ENCODE measurements around the gene PTPA.
"Not testable (repeated sequence)": the region's sequence is repeated elsewhere in the genome, so short reads cannot be mapped to it uniquely, and the experiment has no call there.

Gene PTPA

DNA sequence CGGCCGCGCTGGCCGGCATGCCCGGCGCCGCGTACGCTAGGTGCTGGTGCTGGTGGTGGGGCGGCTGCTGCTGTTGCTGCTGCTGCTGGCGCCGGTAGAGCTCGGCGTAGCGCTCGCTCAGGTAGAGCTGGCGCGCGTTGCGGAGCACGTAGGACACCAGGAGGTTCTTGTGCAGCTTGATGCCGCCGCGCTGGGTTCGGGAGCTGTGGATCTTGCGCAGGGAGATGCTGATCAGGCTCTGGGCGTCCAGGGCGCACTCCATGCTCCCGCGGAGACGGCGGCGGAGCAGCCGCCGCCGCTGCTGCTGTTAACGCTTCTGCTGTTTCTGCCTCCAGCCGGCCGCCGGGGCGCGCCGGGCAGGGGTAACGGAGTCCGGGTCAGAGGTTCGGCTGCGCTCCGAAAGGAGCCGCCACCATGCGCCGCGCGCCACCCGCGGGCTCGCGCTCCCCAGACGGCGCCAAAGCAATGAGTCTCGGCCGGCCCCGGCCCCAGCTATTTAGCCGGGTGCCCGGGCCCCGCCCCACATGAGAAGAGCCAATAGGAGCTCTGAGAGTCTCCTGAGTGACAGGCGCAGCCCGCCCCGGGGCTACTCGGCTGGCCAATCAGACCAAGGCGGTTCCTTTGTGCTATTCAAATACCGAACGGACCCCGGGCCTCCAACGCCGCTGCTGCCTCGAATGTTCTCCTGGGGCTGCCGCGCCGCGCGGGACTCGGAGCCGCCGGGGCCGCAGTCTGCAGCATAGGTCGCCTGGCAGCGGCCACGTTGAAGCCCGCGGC lies 66.8 kb downstream of the PTPA start, which contains the start of gene IER5L:
Gene IER5L (minus strand): TSS at position 471 of the 777 bp plus-strand sequence. CDS start 209 bp downstream, at position 262.
- peak; percentile 99 for DNase-seq (ENCODE audit: low spot score)

DNA sequence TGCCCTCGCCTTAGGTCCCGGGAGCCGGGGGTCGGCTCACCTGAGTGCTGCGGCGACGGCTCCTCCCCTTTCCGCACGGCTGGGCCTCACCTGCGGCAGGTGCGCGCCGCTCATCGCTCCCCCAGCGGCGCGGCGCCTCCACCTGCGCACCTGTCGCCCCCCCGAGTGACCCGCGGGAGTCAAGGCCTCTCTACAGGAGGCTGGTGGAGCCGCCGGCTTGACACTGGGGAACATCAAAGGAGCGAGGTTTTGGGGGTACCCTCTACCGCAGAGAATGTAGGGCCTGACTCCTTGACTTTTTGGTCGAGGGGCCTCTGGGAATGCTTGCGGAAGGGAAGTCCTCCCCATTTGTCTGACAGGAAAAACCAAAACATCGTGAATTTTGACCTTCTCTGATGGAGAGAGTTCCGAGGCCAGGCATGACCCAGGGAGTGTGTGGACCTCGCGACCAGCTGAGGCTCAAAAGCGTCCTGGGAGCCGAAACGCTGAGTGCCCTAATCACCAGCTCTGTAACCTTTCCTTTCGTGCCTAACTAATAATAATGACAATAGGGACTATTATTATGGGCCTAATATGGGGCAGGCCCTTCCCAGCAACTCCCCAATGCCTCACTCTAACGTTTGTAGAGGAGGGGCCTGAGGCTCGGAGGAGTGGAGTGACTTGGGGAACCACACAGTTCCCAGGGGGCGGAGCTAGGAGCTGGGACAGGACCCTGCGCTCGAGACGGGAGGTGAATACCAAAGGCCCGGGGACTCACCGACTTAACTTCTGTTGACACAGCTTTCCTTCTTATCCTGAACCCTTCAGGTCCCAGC lies 67.6 kb downstream of the PTPA start:
- DNase-seq (ENCODE audit: low spot score): no peak

DNA sequence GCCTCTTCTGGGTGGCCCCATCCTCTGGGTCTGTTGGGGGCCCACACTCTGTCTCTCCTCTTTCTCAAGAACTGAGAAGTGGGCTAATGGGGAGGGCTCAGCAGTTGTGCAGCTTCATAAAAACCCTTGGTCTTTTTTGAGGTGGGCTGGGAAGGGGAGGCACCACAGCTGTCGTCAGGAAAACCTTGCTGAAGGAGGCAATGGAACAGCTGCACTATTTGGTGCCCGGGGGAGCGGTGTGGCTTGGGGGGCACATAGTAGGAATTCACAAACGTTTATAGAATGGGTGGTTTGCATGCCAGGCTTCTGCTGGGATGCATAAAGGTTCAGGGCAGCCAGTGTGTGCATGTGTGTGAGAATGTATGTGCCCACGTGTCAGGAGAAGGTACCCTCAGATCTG lies 70.0 kb downstream of the PTPA start:
- DNase-seq (ENCODE audit: low spot score): no peak

DNA sequence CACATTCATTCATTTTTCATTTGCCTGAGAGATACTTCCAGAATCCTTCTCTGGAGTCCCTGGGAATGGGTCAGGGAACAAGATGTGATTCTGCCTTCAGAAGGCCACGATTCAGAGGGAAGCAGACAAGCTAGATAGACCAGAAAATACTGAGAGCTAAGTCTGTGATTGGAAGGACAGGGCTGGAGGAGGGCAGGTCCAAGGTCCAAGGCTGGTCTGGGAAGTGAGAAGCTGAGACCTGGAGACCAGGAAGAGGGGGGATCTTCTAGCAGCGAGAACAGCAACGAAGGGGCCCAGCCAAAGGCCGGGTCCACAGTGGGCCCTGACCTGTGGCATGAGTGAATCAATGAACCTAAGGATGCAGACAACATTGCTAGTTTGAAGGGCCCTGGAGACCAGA lies 70.9 kb downstream of the PTPA start:
- DNase-seq (ENCODE audit: low spot score): no peak

DNA sequence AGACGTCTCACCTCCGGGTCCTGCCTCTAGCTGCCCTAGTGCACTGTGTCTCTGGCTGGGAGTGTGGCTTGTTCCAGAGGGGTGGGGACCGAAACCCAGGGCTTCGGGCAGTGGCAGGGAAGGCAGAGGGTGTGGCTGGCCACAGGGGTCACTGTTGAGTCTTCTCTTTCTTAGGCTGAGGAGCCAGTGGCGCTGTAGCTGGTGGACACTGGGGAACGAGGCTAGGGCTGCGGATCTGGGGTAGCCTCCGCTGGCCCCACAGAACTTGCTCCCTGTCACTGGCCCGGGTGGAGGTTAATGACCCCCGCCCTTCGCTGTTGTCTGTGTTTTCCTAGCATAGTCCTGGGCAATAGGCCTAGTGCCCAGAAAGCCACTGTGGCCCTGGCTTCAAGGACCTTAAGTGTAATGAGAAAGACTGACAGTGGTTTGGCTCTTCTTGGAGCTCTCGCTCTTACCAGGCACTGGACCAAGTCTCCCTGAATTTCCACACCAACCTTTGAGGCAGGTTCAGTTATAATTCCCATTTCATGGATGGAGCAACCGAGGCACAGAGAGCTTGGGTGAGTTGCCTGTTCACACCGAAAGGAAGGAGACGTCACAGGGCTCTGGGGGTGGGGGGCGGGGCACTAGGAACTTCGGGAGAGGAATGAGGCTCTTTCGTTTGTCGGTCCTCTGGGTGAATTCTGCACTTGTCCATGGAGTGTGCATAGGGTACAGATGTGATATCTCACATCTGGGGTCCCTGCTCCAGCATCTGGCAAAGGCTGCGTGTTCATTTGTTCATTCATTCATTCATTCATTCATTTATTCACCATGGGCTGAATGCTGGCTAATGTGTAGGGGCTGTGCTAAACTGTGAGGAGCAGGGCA lies 71.6 kb downstream of the PTPA start:
- DNase-seq (ENCODE audit: low spot score): peak; percentile 67

DNA sequence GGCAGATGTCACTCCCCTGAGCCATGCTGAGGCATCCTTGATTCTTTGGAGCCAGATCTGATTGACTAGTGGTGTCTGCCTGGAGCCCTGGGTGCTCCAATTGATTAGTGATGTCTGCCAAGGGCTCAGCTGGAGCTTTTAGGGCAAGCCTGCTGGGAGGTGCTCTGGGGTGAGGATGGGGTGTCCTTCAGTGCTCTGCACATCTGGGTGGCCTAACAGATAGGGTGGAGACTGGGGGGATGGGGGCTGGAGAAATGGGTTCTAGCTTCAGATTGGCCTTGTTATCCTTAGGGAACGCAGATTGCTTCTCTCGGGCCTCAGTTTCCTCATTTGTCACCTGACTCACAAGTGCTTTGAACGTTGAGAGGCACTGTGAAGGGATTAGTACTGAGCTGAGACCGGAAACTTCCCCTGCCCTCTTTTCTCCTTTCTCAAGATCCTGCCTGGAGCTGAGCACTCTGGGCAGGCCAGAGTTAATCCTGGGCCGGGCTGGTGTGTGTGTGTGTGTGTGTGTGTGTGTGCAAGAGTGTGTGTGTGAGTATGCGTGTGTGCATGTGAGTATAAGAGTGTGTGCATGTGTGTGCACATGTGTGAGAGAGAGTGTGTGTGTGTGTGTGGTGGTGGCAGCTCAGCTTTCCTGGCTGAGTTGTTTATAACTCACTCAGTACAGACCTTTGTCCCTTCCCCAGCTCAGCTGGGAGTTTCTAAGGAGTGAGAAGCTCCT lies 72.4 kb downstream of the PTPA start:
- peak; percentile 61 for DNase-seq (ENCODE audit: low spot score)

DNA sequence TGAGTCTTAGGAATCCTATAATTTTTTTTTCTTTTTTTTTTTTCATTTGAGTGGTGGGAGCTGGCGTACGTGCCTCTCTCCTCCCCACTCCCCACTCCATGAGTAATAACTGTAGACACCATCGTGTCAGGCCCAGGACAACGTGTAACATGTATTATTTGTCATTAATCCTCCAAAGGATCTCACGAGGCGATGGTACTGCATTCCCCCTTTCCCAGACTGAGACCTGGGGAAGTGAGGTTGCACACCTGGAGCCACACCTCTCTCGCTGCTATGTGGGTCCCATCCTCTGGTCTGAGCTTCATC lies 73.0 kb downstream of the PTPA start:
- no peak for DNase-seq (ENCODE audit: low spot score)

DNA sequence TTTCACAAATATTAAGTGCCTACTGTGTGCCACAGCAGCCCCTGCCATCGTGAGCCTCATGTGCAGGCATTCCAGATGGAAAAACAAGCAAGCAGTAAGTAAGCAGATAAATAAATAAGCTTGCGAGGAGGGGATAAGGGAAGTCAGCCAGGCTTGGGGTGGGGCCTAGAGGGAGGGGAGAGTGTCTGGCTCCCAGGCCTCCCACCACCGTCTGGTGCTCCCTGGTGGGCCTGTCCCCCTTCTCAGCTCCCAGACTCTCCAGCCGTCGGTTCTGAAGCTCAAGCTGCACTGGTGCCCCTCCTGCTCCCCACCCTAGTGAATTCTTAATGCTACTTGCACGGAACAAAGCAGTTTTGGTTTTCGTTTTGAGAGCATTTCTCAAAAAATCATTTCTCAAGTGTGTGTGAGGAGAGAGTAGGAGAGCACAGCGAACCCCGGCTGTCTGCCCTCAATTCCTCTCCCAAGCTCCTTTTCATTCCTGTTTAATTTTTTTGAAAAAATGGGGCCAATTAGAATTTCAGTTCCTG lies 73.4 kb downstream of the PTPA start:
- no peak for DNase-seq (ENCODE audit: low spot score)

DNA sequence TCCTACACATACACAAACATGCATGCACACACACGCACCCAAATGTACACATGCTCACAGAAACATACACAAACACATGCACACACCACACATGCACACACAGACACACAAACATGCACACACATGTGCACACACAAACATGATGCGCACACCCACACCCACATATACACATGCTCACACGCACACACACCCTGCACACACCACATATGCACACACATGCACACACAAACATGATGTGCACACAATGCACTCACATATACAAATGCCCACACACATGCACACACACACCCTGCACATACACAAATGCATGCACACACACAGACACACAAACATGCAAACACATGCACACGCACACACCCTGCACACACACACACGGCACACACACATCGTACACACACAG lies 74.2 kb downstream of the PTPA start:
- DNase-seq (ENCODE audit: low spot score): no peak

DNA sequence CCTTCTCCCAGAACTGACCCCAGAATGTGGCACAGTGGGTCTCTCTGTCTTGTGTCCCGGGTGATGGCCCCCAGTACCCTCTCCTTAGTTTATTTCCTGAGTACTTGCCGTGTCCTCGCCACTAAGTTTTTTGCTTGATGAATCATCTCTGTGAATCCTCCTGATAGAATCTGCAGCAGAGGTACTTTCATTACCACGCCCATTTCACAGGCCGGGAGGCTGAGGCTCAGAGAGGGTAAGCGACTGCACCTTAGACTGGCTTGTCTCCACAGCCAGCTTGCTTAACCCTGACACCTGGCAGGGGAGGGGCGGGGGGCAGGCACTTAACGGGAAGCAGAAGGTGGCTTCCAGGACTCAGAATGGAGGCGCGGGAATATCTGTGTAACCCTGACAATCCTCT lies 74.8 kb downstream of the PTPA start:
- DNase-seq (ENCODE audit: low spot score): no peak

DNA sequence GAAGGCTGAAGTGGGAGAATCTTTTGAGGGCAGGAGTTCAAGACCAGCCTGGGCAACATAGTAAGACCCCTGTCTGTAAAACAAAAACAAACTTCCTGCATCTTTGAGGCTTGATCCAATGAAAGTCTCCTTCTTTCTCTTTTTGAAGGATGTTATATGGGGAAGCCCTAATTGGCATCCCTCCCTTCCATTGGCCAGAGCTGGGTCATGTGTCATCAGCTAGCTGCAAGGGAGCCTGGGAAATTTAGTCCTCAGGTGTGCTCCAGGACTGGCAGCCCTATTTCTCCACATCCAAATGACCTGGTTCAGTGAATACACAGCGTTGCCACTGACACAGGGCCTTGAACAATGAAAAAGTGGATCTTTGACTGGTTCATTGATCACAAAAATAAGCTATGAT lies 75.8 kb downstream of the PTPA start:
- no peak for DNase-seq (ENCODE audit: low spot score)

DNA sequence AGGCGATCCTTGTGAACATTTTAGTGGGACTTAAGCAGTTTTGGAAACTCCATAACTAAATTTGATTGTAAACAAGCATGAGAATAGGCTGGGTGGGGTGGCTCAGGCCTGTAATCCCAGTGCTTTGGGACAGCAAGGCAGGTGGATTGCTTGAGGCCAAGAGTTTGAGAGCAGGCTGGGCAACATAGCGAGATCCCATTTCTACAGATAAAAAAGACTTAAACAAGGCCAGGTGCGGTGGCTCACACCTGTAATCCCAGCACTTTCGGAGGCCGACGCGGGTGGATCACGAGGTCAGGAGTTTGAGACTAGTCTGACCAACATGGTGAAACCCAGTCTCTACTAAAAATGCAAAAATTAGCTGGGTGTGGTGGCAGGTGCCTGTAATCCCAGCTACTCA lies 78.8 kb downstream of the PTPA start:
- not testable (repeated sequence) for DNase-seq (ENCODE audit: low spot score)

DNA sequence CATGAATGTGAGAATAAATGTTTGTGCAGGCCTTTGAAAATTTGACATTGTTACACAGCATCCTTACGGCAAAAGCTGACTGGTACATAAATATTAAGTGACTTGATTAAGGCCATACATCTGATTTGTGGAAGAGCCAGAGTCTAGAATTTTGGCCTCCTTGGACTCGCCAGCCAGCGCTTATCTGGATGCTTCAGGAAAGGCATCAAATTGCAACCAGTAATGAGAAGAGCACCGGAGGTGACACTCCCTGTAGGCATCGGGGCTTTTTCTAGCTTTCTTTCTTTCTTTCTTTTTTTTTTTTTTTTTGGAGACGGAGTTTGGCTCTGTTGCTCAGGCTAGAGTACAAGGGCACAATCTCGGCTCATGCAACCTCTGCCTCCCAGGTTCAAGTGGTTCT lies 80.0 kb downstream of the PTPA start:
- DNase-seq (ENCODE audit: low spot score): no peak

DNA sequence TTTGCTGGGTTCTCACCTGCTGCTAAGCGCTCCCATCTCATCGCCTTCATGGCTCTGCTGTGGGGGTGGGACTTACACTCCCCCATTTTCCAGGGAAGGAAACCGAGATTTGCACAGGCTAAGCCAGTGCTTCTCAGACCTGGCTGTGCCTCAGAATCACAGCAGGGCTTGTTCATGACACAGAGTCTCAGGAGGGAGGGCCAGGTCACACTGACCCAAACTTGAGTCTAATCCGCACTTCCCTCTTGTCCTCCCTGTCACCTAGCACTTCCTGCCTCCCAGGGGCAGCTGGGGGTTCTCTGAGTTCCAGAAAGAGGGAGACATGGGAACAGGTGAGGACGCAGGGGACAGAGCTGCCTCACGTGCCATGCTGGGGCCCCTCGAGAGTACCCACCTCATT lies 82.4 kb downstream of the PTPA start:
- DNase-seq (ENCODE audit: low spot score): no peak

DNA sequence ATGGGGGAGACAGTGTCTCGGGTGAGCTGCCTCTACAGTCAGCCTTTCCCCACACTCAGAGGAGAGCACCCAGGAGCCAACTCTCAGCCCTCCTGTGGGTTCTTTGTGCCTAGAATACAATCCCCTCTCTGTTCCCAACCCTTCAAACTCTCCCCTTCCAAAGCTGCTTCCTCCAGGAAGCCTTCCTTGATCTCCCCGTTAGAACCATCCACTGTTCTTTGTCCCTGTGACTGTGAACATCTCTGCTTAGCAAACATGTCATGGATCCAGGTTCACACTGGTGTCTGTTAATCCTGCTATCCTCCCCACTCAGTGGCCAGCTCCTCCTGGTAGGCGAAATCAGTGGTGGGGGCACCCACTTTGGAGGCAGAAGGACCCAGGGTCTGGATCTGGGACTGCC lies 83.0 kb downstream of the PTPA start:
- DNase-seq (ENCODE audit: low spot score): no peak

DNA sequence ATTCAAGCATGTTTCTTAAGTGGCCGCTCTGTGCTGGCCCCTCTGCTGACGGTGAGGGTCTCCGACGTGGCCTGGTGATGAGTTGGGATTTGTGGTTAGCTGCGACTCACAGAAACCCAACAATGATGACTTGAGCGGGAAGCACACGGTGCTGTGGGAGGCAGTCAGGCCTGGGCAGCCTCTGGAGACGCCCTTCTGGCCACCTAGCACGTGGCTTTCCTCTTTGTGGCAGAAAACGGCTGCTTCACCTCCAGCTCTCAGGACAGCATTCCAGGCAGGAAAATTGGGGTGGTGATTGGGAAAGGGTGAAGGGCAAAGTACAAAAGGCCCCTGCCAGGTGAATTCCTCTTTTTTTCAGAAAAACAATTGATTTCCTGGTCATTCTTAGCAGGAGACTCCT lies 84.4 kb downstream of the PTPA start:
- DNase-seq (ENCODE audit: low spot score): no peak

DNA sequence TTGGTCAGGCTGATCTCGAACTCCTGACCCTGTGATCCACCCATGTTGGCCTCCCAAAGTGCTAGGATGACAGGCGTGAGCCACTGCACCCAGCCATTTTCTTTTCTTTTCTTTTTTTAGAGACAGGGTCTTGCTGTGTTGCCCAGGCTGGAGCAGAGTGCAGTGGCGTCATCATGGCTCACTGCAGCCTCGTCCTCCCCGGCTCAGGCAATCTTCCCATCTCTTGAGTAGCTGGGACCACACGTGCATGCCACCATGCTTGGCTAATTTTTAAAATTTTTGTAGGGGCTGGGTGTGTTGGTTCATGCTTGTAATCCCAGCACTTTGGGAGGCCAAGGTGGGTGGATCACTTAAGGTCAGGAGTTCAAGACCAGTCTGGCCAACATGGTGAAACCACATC lies 85.8 kb downstream of the PTPA start:
- DNase-seq (ENCODE audit: low spot score): not testable (repeated sequence)

DNA sequence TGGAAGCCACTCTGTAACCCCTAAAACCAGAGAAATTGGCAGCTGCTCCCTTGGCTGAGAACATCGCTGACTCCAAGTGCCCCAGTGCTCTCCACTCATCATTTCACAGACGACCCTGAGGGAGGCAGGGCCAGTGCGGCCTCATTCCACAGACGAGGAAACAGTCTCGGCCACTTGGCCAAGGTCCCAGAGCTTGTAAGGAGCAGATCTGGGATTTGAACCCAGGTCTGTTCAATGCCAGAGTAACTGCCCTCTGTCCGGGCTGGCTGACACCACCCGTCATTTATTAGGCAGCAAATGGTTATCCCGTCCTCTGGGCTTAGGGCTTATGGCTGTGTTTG lies 86.7 kb downstream of the PTPA start:
- no peak for DNase-seq (ENCODE audit: low spot score)

Data from RKO (cell line).